MM.1S (cell line): ENCODE data around the gene BBS2.

Experiments
- DNase-seq: peaks from one replicate; pipeline ENCODE4 v3.0.0-alpha.2; 2015
- H2AFZ ChIP-seq: fragments of 300-600 bp; sonication (generic); 2 replicates; pipeline ENCODE4 v1.6.0; 2016; ENCODE audit warnings: antibody characterized with exemption, low read length
- H3F3A ChIP-seq: fragments of 300-600 bp; sonication (generic); 2 replicates; pipeline ENCODE4 v1.6.1; 2016; ENCODE audit warnings: mild to moderate bottlenecking, antibody characterized with exemption, low read length, moderate library complexity, mixed read lengths; ENCODE audit not compliant: insufficient read depth
- H3K27ac ChIP-seq: fragments of 300-600 bp; sonication (generic); 2 replicates; pipeline ENCODE4 v1.5.1; 2016; ENCODE audit warnings: mild to moderate bottlenecking, low read length
- H3K27me3 ChIP-seq: fragments of 300-600 bp; sonication (generic); replicated peaks from 2 replicates; pipeline ENCODE4 v1.6.0; 2016; ENCODE audit warnings: low read length; ENCODE audit not compliant: insufficient read depth
- H3K36me3 ChIP-seq: fragments of 300-600 bp; sonication (generic); replicated peaks from 2 replicates; pipeline ENCODE4 v1.6.1; 2016; ENCODE audit warnings: mild to moderate bottlenecking, low read length, mixed read lengths; ENCODE audit not compliant: insufficient read depth
- H3K4me1 ChIP-seq: fragments of 300-600 bp; sonication (generic); 2 replicates; pipeline ENCODE4 v1.6.1; 2016; ENCODE audit warnings: low read length, mixed read lengths
- H3K4me2 ChIP-seq: fragments of 300-600 bp; sonication (generic); 2 replicates; pipeline ENCODE4 v1.6.0; 2016; ENCODE audit warnings: low read depth, low read length
- H3K4me3 ChIP-seq: fragments of 300-600 bp; sonication (generic); 2 replicates; pipeline ENCODE4 v1.5.1; 2016; ENCODE audit warnings: low read length, mixed read lengths
- H3K79me2 ChIP-seq: fragments of 300-600 bp; sonication (generic); 2 replicates; pipeline ENCODE4 v1.6.1; 2016; ENCODE audit warnings: mixed run types, low read length, mixed read lengths
- H3K9ac ChIP-seq: fragments of 300-600 bp; sonication (generic); 2 replicates; pipeline ENCODE4 v1.6.1; 2016; ENCODE audit warnings: low read length, mixed read lengths
- H3K9me2 ChIP-seq: fragments of 300-600 bp; sonication (generic); replicated peaks from 2 replicates; pipeline ENCODE4 v1.6.1; 2016; ENCODE audit warnings: mild to moderate bottlenecking, low read length, mixed read lengths; ENCODE audit not compliant: insufficient read depth
- H3K9me3 ChIP-seq: fragments of 300-600 bp; sonication (generic); replicated peaks from 2 replicates; pipeline ENCODE4 v1.6.1; 2016; ENCODE audit warnings: mild to moderate bottlenecking, low read length, mixed read lengths; ENCODE audit not compliant: insufficient read depth
- H4K20me1 ChIP-seq: fragments of 300-600 bp; sonication (generic); 2 replicates; pipeline ENCODE4 v1.6.1; 2016; ENCODE audit warnings: mild to moderate bottlenecking, low read length, moderate library complexity, mixed read lengths; ENCODE audit not compliant: insufficient read depth
- EZH2 ChIP-seq: fragments of 300-600 bp; sonication (generic); optimal IDR thresholded peaks from 2 replicates; pipeline ENCODE3; 2017; ENCODE audit warnings: low read depth, mild to moderate bottlenecking, antibody characterized with exemption, low read length, mixed read lengths
- EZH2phosphoT487 ChIP-seq: fragments of 300-600 bp; sonication (generic); IDR thresholded peaks from 2 replicates; pipeline ENCODE4 v1.6.1; 2018; ENCODE audit warnings: antibody characterized with exemption, low read length
- TF ChIP-seq, protein P1 (sequence below): fragments of 300-600 bp; sonication (generic); IDR thresholded peaks from 2 replicates; pipeline ENCODE4 v1.5.1; 2016; ENCODE audit warnings: antibody characterized with exemption, low read length, mixed read lengths

Gene BBS2

DNA sequence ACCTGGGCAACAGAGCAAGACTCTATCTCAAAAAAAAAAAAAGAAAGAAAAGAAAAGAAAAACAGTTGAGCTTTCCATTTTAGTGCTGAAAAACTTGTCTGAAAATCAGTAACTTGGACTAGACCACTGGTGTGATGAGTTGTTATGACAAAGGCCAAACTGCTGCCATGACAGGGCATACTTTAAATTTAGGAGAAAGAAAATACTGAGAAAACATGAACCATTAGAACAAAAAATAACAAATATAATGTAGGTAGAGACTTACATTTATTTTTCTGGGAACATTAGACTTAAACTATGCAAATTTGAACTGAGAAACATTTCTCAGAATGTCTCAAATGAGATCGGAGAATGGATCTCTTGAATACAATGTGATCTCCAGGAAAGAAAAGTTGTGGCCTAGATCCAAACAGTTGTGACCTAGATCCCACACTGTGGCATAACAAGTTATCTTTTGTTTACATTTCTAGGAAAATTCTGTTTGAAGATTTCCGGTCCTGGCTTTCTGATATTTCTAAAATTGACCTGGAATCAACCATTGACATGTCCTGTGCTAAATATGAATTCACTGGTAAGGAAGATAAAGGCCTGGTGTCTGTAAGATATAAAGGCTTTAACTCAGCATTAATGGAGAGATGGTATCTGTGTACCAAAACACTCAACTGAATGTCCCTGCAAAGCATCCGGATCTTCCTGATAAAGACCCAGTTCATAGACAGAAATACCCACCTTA lies 57.6 kb downstream of the BBS2 start:
- no peak overlapping the region for H3K9ac ChIP-seq
- H3K27ac ChIP-seq, result no peak overlapping the region
- H3K27me3 ChIP-seq, result no peaks in the 10 kb centered on the region
- TF ChIP-seq, protein P1, sequence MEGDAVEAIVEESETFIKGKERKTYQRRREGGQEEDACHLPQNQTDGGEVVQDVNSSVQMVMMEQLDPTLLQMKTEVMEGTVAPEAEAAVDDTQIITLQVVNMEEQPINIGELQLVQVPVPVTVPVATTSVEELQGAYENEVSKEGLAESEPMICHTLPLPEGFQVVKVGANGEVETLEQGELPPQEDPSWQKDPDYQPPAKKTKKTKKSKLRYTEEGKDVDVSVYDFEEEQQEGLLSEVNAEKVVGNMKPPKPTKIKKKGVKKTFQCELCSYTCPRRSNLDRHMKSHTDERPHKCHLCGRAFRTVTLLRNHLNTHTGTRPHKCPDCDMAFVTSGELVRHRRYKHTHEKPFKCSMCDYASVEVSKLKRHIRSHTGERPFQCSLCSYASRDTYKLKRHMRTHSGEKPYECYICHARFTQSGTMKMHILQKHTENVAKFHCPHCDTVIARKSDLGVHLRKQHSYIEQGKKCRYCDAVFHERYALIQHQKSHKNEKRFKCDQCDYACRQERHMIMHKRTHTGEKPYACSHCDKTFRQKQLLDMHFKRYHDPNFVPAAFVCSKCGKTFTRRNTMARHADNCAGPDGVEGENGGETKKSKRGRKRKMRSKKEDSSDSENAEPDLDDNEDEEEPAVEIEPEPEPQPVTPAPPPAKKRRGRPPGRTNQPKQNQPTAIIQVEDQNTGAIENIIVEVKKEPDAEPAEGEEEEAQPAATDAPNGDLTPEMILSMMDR, result no peak
- no peak for TF ChIP-seq EZH2
- TF ChIP-seq EZH2phosphoT487, result no peak
- H3K9me3 ChIP-seq, result no peaks in the 10 kb centered on the region
- H3K4me1 ChIP-seq, result no peaks in the 10 kb centered on the region
- H3F3A ChIP-seq, result no peaks in the 10 kb centered on the region
- peaks cover 16% of the 10 kb centered on the region; the same call in 1 of the 2 replicates for H3K36me3 ChIP-seq
- no peak overlapping the region for H3K4me2 ChIP-seq
- no peak overlapping the region for H2AFZ ChIP-seq
- DNase-seq, result no peak
- no peaks in the 10 kb centered on the region for H3K9me2 ChIP-seq
- no peaks in the 10 kb centered on the region for H3K79me2 ChIP-seq
- no peaks in the 10 kb centered on the region for H4K20me1 ChIP-seq
- H3K4me3 ChIP-seq, result no peak overlapping the region

DNA sequence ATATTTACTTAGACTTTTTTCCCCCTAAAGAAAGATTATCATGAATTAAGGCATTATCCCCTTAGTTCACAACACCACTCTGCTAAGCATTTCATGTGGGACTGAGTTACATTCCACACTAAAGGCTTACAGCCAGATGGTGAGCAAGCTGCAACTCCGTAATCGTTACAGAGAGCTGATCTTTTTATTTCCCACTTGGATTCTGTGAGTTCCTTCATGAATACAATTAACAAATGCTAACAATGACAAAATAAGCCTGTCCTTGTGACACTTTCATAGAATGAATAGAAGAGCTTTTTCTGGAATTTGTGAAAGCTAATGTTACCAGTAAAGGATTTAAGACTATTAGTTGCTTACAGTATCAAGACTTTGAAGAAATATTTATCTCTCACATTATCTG lies 59.7 kb downstream of the BBS2 start:
- TF ChIP-seq EZH2, result no peak
- TF ChIP-seq, protein P1, result no peak
- no peak for TF ChIP-seq EZH2phosphoT487
- H3K36me3 ChIP-seq, result peaks cover 8% of the 10 kb centered on the region; the same call in 1 of the 2 replicates

DNA sequence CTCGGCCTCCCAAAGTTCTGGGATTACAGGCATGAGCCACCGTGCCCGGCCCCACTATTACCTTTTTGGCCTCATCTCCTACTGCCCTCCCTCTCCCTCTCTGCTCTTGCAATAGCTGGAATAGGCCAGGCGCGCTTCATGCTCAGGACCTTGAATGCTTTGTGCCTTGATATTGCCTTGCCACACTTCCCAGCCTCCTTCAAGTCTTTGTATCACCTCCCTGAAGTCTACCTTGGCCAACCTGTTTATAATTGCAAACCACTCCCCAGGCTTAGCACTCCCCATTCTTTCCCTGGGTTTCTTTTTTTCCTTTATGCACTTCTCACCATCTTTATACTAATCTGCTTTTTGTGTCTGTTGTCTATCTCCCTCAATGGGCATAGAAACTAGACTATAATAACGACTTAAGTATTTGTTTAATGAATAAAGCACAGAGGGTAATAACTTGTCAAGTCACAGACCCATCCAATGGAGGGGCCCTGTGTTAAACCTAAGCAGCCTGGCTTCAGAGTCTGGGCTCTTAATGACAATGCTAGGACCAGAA lies 61.8 kb downstream of the BBS2 start:
- Histone ChIP-seq H3K36me3 (peaks cover 6% of the 10 kb centered on the region; the same call in 1 of the 2 replicates), H2AFZ (no peak overlapping the region), H3K4me1 (peaks cover 5% of the 10 kb centered on the region), H3K27ac (no peak overlapping the region), H3K9me3 (no peaks in the 10 kb centered on the region), H3F3A (no peaks in the 10 kb centered on the region), H3K9ac (no peak overlapping the region), H3K9me2 (no peaks in the 10 kb centered on the region), H3K27me3 (no peaks in the 10 kb centered on the region), H3K79me2 (peaks cover 12% of the 10 kb centered on the region), H3K4me2 (no peak overlapping the region), H4K20me1 (no peaks in the 10 kb centered on the region), H3K4me3 (no peak overlapping the region)
- TF ChIP-seq, protein P1, result no peak
- no peak for TF ChIP-seq EZH2phosphoT487
- no peak for TF ChIP-seq EZH2
- DNase-seq, result no peak

More for the DNA sequence above, 59.7 kb downstream of the BBS2 start:
- H3K27ac ChIP-seq, result no peak overlapping the region
- H3K9ac ChIP-seq, result no peak overlapping the region
- H3K4me1 ChIP-seq, result no peaks in the 10 kb centered on the region
- DNase-seq, result no peak
- H3F3A ChIP-seq, result no peaks in the 10 kb centered on the region
- H3K9me2 ChIP-seq, result no peaks in the 10 kb centered on the region
- no peaks in the 10 kb centered on the region for H3K27me3 ChIP-seq
- no peaks in the 10 kb centered on the region for H3K79me2 ChIP-seq
- no peak overlapping the region for H3K4me3 ChIP-seq
- H4K20me1 ChIP-seq, result no peaks in the 10 kb centered on the region
- H2AFZ ChIP-seq, result no peak overlapping the region
- H3K4me2 ChIP-seq, result no peak overlapping the region
- no peaks in the 10 kb centered on the region for H3K9me3 ChIP-seq
